Stomach (tissue), 9 donors: ENCODE data around the gene CHD3. TPM values are rescaled to one million over a fixed set of nuclear protein-coding genes. Genes with fewer than 3 reads are reported as not detected.
A peak's percentile ranks its signal among the peaks of the same experiment; 100 is the strongest.

Experiments used
- DNase-seq, 2 donors: peaks; one replicate each; pipeline versions ENCODE4 v3.0.0 to v3.0.0-alpha.2; 2013 to 2019
- H3K27ac ChIP-seq, 5 donors: fragments of 200-600 bp in 4 of 5; sonication (generic) in 4 of 5; one replicate each; pipeline ENCODE4 v1.5.1; 2013 to 2019; ENCODE audit warnings: mild to moderate bottlenecking in 1 of 5, moderate library complexity in 1 of 5
- H3K27me3 ChIP-seq, 3 donors: fragments of 200-600 bp; sonication (generic); one replicate each; pipeline ENCODE4 v1.5.1; 2017 to 2019; ENCODE audit warnings: mixed run types in 1 of 3
- H3K36me3 ChIP-seq, 4 donors: fragments of 200-600 bp; sonication (generic); 1 replicate in 3 of 4; 2 replicates in 1 of 4; pipeline ENCODE4 v1.5.1; 2016 to 2019
- H3K4me1 ChIP-seq, 4 donors: fragments of 200-600 bp; sonication (generic); one replicate each; pipeline ENCODE4 v1.5.1; 2016 to 2019
- H3K4me3 ChIP-seq, 4 donors: fragments of 200-600 bp; sonication (generic) in 3 of 4; one replicate each; pipeline ENCODE4 v1.5.1; 2016 to 2019; ENCODE audit warnings: mild to moderate bottlenecking in 1 of 4
- H3K9me3 ChIP-seq, 4 donors: fragments of 200-600 bp; sonication (generic); one replicate each; pipeline ENCODE4 v1.5.1; 2016 to 2019
- EP300 ChIP-seq: sonication (generic); formaldehyde crosslinking; IDR thresholded peaks from one replicate; pipeline ENCODE4 v1.6.1; 2017; ENCODE audit warnings: antibody characterized with exemption
- POLR2A ChIP-seq, 4 donors: fragments of 450-650 bp; IDR thresholded peaks; one replicate each; pipeline ENCODE4 v1.6.1; 2016; ENCODE audit warnings: antibody characterized with exemption in 4 of 4, control low read depth in 2 of 4, mild to moderate bottlenecking in 1 of 4, moderate library complexity in 1 of 4
- POLR2AphosphoS5 ChIP-seq, 3 donors: sonication (generic); formaldehyde crosslinking; IDR thresholded peaks; one replicate each; pipeline ENCODE4 v1.6.1; 2016; ENCODE audit warnings: antibody characterized with exemption in 3 of 3
- WGBS, 5 donors: extraction: QIAGEN DNeasy Blood & Tissue Kit in 3 of 5; methylation state at CpG; one replicate each; pipeline versions ENCODE4 v1.1.5 to v1.1.7; 2013 to 2018; 5-methylcytosine and 5-hydroxymethylcytosine counted together
- intact Hi-C: fragments of 100-400 bp; cut with DNase I; formaldehyde crosslinking; loops from one replicate; pipeline ENCODE4 v1.15.1; 2023; ENCODE audit warnings: low total_unique reads
- polyA plus RNA-seq, 3 donors: library from polyadenylated mRNA; stranded (reverse); fragments of 200-250 nt; gene quantifications; one replicate each; pipeline ENCODE4 v1.2.3, GENCODE V29; 2013
- total RNA-seq, 5 donors: library from RNA; depleted of rRNA; stranded (reverse); fragments of >200 nt; gene quantifications; one replicate each; pipeline versions ENCODE4 v1.1.0 to v1.2.3, GENCODE V29; 2014 to 2016
- TF ChIP-seq, protein P1 (sequence below), 7 experiments: fragments of 450-650 bp in 4 of 7; fragments of 200-600 bp in 3 of 7; sonication (generic) in 3 of 7; IDR thresholded peaks; one replicate each; pipeline ENCODE4 v1.5.1; 2016 to 2019; ENCODE audit warnings: antibody characterized with exemption in 7 of 7, control low read depth in 2 of 7, mild to moderate bottlenecking in 1 of 7
- donor health status: healthy with polysubstance abuse.
- donor health status: Bipolar disorder and iron deficiency.
- donor health status: healthy.

CHD3 gene
- total and polyA plus RNA-seq, 8 donors, result 43.0 to 190 (median 64.9) TPM

DNA sequence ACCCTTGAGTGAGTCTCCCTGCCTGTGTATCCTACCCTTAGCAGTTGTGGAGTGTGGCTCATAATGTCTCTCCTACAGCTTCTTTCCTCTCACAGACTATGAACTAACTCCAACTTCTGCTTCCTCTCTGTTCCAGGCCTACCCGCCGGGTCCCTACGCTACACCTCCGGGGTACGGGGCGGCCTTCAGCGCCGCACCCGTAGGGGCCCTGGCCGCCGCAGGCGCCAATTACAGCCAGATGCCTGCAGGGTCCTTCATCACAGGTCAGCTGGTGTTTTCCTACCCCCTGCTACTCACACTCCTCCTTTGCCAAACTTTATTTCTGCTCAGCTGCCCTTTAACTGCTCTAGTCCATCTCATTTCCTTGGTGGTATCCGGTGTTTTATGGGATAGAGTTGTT is 22.1 kb downstream of the CHD3 start:
- intact Hi-C loops, result no loop called here
- DNase-seq, result no peak
- 91 to 97% (median 95%) methylated on average over 13 of the region's 13 CpGs for WGBS, 5 donors
- Histone ChIP-seq H3K27me3 (no peaks in the 10 kb centered on the region), H3K4me1 (peaks cover 9 to 37% (median 27%) of the 10 kb centered on the region in 4 donors), H3K4me3 (no peak overlapping the region), H3K27ac (no peak overlapping the region), H3K9me3 (no peaks in the 10 kb centered on the region), H3K36me3 (peaks cover 37 to 67% (median 66%) of the 10 kb centered on the region in 4 donors)
- TF ChIP-seq POLR2AphosphoS5 (IDR thresholded peaks at IDR 0.05) (no peak), EP300 (no peak), POLR2A (IDR thresholded peaks at IDR 0.05) (no peak)
- TF ChIP-seq, protein P1, sequence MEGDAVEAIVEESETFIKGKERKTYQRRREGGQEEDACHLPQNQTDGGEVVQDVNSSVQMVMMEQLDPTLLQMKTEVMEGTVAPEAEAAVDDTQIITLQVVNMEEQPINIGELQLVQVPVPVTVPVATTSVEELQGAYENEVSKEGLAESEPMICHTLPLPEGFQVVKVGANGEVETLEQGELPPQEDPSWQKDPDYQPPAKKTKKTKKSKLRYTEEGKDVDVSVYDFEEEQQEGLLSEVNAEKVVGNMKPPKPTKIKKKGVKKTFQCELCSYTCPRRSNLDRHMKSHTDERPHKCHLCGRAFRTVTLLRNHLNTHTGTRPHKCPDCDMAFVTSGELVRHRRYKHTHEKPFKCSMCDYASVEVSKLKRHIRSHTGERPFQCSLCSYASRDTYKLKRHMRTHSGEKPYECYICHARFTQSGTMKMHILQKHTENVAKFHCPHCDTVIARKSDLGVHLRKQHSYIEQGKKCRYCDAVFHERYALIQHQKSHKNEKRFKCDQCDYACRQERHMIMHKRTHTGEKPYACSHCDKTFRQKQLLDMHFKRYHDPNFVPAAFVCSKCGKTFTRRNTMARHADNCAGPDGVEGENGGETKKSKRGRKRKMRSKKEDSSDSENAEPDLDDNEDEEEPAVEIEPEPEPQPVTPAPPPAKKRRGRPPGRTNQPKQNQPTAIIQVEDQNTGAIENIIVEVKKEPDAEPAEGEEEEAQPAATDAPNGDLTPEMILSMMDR (IDR thresholded peaks at IDR 0.05), result no peak

DNA sequence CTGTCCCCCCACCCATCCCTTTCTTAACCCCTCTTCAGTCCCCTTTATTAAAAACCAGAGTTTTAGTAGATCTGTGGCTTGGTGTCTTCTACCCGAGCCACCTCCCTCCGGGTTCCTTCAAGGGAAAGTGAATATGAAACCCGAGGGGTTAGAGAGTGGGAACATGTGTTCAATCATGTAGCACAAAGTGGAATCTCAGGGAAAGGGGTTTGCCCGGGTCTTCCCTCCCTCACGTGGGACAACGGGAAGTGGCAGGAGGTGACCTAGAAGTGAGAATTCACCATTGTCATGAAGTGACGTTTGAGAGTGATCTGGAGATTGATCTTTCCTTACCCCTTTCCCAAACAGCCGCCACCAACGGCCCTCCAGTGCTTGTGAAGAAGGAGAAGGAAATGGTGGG is 22.5 kb downstream of the CHD3 start:
- intact Hi-C loops, result no loop called here
- 69 to 82% (median 75%) methylated on average over 9 of the region's 9 CpGs for WGBS, 5 donors
- no peak overlapping the region for H3K27ac ChIP-seq
- DNase-seq, result no peak
- TF ChIP-seq POLR2A (IDR thresholded peaks at IDR 0.05), result no peak
- TF ChIP-seq, protein P1 (IDR thresholded peaks at IDR 0.05), result no peak
- no peak for TF ChIP-seq EP300
- TF ChIP-seq POLR2AphosphoS5 (IDR thresholded peaks at IDR 0.05), result no peak
- peaks cover 11 to 38% (median 28%) of the 10 kb centered on the region in 4 donors for H3K4me1 ChIP-seq
- H3K4me3 ChIP-seq, result no peak overlapping the region
- H3K27me3 ChIP-seq, result no peaks in the 10 kb centered on the region
- H3K9me3 ChIP-seq, result no peaks in the 10 kb centered on the region
- peaks cover 32 to 63% (median 62%) of the 10 kb centered on the region in 4 donors for H3K36me3 ChIP-seq

DNA sequence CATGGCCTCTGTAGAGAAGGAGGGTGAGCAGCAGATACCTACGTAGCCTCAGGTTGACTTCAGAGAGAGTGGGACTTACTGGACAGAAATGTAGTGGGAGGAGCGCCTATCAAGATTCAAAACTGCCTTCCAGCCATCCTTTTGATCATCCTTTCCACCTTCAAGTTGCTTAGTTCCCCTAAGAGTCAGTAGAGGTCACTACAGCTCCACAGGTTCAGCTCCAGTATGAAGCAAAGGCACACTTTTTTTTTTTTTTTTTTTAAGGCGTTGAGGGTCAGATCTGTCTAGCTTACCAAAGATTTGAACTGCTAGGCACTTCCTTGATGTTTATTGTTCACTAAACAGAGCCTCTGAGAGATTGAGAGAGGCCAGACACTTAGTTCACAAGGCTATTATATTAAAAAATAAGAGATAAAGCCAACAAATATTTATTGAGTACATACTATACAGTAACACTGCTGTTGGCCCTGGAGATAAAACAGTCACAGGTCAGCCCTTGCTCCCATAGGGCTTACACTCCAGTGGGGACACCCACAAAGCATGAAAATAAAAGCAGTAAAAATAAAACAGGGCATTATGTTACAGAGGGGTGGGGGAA is 24.4 kb downstream of the CHD3 start:
- Histone ChIP-seq H3K27me3 (no peaks in the 10 kb centered on the region), H3K36me3 (peaks cover 17 to 44% (median 43%) of the 10 kb centered on the region in 4 donors), H3K4me3 (no peak overlapping the region), H3K4me1 (peaks cover 20 to 48% (median 38%) of the 10 kb centered on the region in 4 donors), H3K27ac (peak overlapping the region in 4 of 5 donors; percentile 22 to 43 (median 31)), H3K9me3 (no peaks in the 10 kb centered on the region)
- DNase-seq, result peak in 1 of 2 donors; percentile 88
- TF ChIP-seq POLR2AphosphoS5 (IDR thresholded peaks at IDR 0.05), result peak in 1 of 3 donors; percentile 44
- TF ChIP-seq, protein P1 (IDR thresholded peaks at IDR 0.05), result peak in 4 of 7 experiments; percentile 41 to 88 (median 62)
- TF ChIP-seq POLR2A (IDR thresholded peaks at IDR 0.05), result no peak
- WGBS, 5 donors, result 30 to 35% (median 31%) methylated on average over 3 of the region's 3 CpGs
- intact Hi-C loops, result no loop called here

DNA sequence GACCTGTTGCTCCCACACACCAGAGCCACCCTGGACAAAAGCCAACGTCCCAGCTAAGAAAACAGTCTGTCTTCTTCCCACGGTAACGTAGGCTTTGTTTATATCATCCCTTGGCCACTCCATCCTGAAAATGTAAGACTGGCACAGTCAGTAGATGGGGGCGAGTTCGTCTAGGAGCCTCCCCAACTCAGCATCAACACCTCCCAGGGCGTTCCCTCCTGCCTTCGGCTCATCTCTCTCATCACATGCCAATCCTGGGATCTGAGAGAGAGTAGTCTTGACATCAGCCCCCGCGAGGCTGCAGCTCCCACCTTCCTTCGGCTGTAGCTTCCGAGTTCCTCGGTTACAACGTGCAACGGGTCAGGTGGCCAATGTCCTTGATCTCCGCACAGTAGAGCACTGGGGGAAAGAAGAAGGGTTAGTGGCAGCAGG is 26.6 kb downstream of the CHD3 start:
- no peak for DNase-seq
- peaks cover 6 to 22% (median 21%) of the 10 kb centered on the region in 4 donors for H3K36me3 ChIP-seq
- WGBS, 5 donors, result 2 to 3% (median 3%) methylated on average over 14 to 15 of the region's 15 CpGs
- H3K9me3 ChIP-seq, result no peaks in the 10 kb centered on the region
- peak overlapping the region; percentile 56 to 67 (median 61) for H3K4me3 ChIP-seq
- H3K27ac ChIP-seq, result peak overlapping the region; percentile 89 to 96 (median 93)
- TF ChIP-seq EP300 (no peak), POLR2A (IDR thresholded peaks at IDR 0.05) (no peak), POLR2AphosphoS5 (IDR thresholded peaks at IDR 0.05) (no peak)
- TF ChIP-seq, protein P1 (IDR thresholded peaks at IDR 0.05), result no peak
- peaks cover 20 to 48% (median 38%) of the 10 kb centered on the region in 4 donors for H3K4me1 ChIP-seq
- intact Hi-C loops, result no loop called here
- no peaks in the 10 kb centered on the region for H3K27me3 ChIP-seq
